SK-N-MC (cell line): ENCODE data around the gene CSH2.

Source experiments
- EZH2 ChIP-seq: fragments of 200-600 bp; sonication (generic); IDR thresholded peaks from one replicate; pipeline ENCODE4 v1.6.1; 2017; ENCODE audit warnings: antibody characterized with exemption
- FOXP2 ChIP-seq: optimal IDR thresholded peaks from 2 replicates; pipeline ENCODE3; 2011; ENCODE audit warnings: mild to moderate bottlenecking, moderate library complexity; ENCODE audit not compliant: insufficient read depth; ENCODE audit errors: extremely low read length, control extremely low read depth
- POLR2AphosphoS5 ChIP-seq: IDR thresholded peaks from 2 replicates; pipeline ENCODE4 v1.6.1; 2012; ENCODE audit warnings: mild to moderate bottlenecking, low read depth, low read length, borderline replicate concordance

- no peak for TF ChIP-seq EZH2
- TF ChIP-seq POLR2AphosphoS5 = no peak
- TF ChIP-seq FOXP2 = no peak
Observed at GRCh38 chr17:63910096-63910495, 36.6 kb upstream of the CSH2 start.
